Panc1 (cell line): Measurements from ENCODE around the gene MEI4. TPM values are rescaled to one million over a fixed set of nuclear protein-coding genes. Genes with fewer than 3 reads are reported as not detected.

ENCODE experiments used
- ATAC-seq: fragments of 200-7000 bp; cut with Tn5 transposase; 2 replicates; pipeline ENCODE4 v1.9.1; 2020; ENCODE audit warnings: mild to moderate bottlenecking, moderate library complexity
- BruUV-seq: library from RNA; stranded (reverse); fragments of 400-500 nt; replicated peaks from 2 replicates; lab custom pipeline; 2021; lab: Mats Ljungman, UMichigan
- CTCF ChIA-PET: fragments of 300-600 bp; sonication (Branson Sonifier 250); formaldehyde crosslinking; loops from one replicate; lab custom pipeline; 2022; ENCODE audit warnings: antibody characterized with exemption; lab: Charles Lee
- POLR2A ChIA-PET: fragments of 300-600 bp; sonication (Branson Sonifier 250); formaldehyde crosslinking; loops from one replicate; lab custom pipeline; 2022; ENCODE audit warnings: antibody characterized with exemption; lab: Charles Lee
- DNase-seq: peaks from one replicate; pipeline ENCODE4 v3.0.0-alpha.2; 2010; ENCODE audit warnings: low read depth, low spot score
- H3K27ac ChIP-seq: 2 replicates; pipeline ENCODE4 v1.5.1; 2011; ENCODE audit warnings: mild to moderate bottlenecking, low read length, inconsistent platforms
- H3K27me3 ChIP-seq: fragments of 200-500 bp; sonication (Bioruptor generic); 2 replicates; pipeline ENCODE4 v1.6.0; 2014; ENCODE audit warnings: low read length, inconsistent platforms; ENCODE audit not compliant: control insufficient read depth, insufficient read depth
- H3K36me3 ChIP-seq: fragments of 200-500 bp; sonication (Bioruptor generic); 2 replicates; pipeline ENCODE4 v1.5.1; 2014; ENCODE audit warnings: inconsistent platforms, mild to moderate bottlenecking, low read length, moderate library complexity; ENCODE audit not compliant: control insufficient read depth, insufficient read depth
- H3K4me1 ChIP-seq: 2 replicates; pipeline ENCODE4 v1.5.1; 2011; ENCODE audit warnings: inconsistent platforms, mild to moderate bottlenecking, low read length, moderate library complexity; ENCODE audit not compliant: control insufficient read depth, insufficient read depth
- H3K4me3 ChIP-seq, 2 experiments: 2 replicates each; pipeline ENCODE4 v1.5.1; 2011 to 2012; ENCODE audit warnings: low read depth in 2 of 2, low read length in 2 of 2, mild to moderate bottlenecking in 2 of 2, inconsistent platforms in 1 of 2, moderate library complexity in 1 of 2
- H3K9me3 ChIP-seq: fragments of 200-500 bp; sonication (Bioruptor generic); 2 replicates; pipeline ENCODE4 v1.5.1; 2014; ENCODE audit warnings: low read depth, mild to moderate bottlenecking, inconsistent platforms, low read length, moderate library complexity; ENCODE audit not compliant: control insufficient read depth, insufficient read depth
- POLR2AphosphoS5 ChIP-seq: IDR thresholded peaks from 2 replicates; pipeline ENCODE4 v1.6.1; 2012; ENCODE audit warnings: mild to moderate bottlenecking, low read depth, low read length, moderate library complexity
- SIN3A ChIP-seq: IDR thresholded peaks from 2 replicates; pipeline ENCODE4 v1.6.1; 2012; ENCODE audit warnings: low read depth, mild to moderate bottlenecking, low read length, moderate library complexity, borderline replicate concordance; ENCODE audit not compliant: insufficient read depth
- TCF7L2 ChIP-seq: IDR thresholded peaks from 2 replicates; pipeline ENCODE4 v1.6.1; 2011; ENCODE audit warnings: mild to moderate bottlenecking, low read depth, low read length, inconsistent platforms
- in situ Hi-C: cut with HindIII; loops from 2 replicates; pipeline ENCODE4 v1.10.0; 2016; ENCODE audit warnings: low sequenced_read_pairs, low pct_unique_long_range_greater_than_20kb
- intact Hi-C: fragments of 100-400 bp; cut with micrococcal nuclease; formaldehyde crosslinking; loops from one replicate; pipeline ENCODE4 v1.10.0; 2022; ENCODE audit not compliant: unreplicated experiment
- total RNA-seq: library from RNA; stranded (reverse); gene quantifications from one replicate; pipeline ENCODE4 v1.2.1, GENCODE V29; 2021; ENCODE audit not compliant: unreplicated experiment
- TF ChIP-seq, protein P1 (sequence below): fragments of 450-650 bp; IDR thresholded peaks from 2 replicates; pipeline ENCODE4 v1.5.1; 2017; ENCODE audit warnings: mild to moderate bottlenecking
- TF ChIP-seq, protein P2 (sequence below), 2 experiments: IDR thresholded peaks; 2 replicates each; pipeline ENCODE4 v1.6.1; 2011 to 2012; ENCODE audit warnings: low read depth in 2 of 2, control low read depth in 1 of 2, low read length in 1 of 2, mild to moderate bottlenecking in 1 of 2, moderate library complexity in 1 of 2; ENCODE audit not compliant: insufficient read depth in 1 of 2

The MEI4 gene
- total RNA-seq, 1 experiment from 2014 or later: 0.05 TPM

DNA sequence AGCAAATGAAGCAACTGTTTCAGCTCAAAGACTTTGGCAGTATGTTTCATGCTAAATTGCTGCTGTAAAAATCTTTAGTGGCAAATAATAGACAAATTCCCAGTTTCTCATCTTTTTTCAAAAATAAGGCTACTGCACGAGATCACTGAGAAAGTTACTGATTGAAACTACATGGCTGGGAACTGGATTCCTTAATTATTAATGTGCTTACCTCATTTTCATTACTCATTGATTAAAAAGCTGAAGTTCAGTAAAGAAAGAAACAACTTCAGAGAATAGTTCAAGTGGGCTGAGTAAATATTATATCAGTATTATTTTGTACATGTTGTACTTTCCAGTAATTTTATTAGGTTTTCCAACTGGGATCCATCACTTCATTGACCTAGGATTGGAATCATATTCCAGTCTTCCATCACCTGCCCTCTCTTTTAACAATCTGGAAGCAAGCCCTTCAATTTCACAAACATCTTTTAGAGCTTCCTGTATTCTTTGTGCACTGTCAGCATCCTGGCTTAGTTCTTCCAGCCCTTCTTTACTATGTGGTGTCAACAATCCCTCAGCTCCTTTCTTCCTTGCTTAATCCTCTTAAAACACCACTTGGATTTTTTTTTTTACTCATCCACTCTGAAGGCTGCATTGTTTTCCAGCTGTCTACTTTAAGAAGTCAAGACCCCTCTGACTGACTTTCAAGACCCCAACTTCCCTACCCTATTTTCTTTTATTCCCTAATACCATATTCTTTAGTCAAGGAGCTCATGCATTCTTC is 4.3 kb downstream of the MEI4 start:
- in situ Hi-C loops: no loop called here
- H3K4me1 ChIP-seq: peaks cover 3% of the 10 kb centered on the region; the same call in 1 of the 2 replicates
- H3K27me3 ChIP-seq: no peaks in the 10 kb centered on the region; the same call in 1 of the 2 replicates
- POLR2A ChIA-PET: no interaction called here
- no peak overlapping the region for H3K27ac ChIP-seq
- no peak overlapping the region for H3K4me3 ChIP-seq
- no peak for ATAC-seq
- DNase-seq: no peak
- CTCF ChIA-PET: interaction anchor here (0.7 kb wide), 1 partner anchor 12 kb away, joined by 3 read pairs; no protein-coding TSS in a partner anchor
- TF ChIP-seq, protein P1, sequence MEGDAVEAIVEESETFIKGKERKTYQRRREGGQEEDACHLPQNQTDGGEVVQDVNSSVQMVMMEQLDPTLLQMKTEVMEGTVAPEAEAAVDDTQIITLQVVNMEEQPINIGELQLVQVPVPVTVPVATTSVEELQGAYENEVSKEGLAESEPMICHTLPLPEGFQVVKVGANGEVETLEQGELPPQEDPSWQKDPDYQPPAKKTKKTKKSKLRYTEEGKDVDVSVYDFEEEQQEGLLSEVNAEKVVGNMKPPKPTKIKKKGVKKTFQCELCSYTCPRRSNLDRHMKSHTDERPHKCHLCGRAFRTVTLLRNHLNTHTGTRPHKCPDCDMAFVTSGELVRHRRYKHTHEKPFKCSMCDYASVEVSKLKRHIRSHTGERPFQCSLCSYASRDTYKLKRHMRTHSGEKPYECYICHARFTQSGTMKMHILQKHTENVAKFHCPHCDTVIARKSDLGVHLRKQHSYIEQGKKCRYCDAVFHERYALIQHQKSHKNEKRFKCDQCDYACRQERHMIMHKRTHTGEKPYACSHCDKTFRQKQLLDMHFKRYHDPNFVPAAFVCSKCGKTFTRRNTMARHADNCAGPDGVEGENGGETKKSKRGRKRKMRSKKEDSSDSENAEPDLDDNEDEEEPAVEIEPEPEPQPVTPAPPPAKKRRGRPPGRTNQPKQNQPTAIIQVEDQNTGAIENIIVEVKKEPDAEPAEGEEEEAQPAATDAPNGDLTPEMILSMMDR: no peak
- TF ChIP-seq, protein P2, sequence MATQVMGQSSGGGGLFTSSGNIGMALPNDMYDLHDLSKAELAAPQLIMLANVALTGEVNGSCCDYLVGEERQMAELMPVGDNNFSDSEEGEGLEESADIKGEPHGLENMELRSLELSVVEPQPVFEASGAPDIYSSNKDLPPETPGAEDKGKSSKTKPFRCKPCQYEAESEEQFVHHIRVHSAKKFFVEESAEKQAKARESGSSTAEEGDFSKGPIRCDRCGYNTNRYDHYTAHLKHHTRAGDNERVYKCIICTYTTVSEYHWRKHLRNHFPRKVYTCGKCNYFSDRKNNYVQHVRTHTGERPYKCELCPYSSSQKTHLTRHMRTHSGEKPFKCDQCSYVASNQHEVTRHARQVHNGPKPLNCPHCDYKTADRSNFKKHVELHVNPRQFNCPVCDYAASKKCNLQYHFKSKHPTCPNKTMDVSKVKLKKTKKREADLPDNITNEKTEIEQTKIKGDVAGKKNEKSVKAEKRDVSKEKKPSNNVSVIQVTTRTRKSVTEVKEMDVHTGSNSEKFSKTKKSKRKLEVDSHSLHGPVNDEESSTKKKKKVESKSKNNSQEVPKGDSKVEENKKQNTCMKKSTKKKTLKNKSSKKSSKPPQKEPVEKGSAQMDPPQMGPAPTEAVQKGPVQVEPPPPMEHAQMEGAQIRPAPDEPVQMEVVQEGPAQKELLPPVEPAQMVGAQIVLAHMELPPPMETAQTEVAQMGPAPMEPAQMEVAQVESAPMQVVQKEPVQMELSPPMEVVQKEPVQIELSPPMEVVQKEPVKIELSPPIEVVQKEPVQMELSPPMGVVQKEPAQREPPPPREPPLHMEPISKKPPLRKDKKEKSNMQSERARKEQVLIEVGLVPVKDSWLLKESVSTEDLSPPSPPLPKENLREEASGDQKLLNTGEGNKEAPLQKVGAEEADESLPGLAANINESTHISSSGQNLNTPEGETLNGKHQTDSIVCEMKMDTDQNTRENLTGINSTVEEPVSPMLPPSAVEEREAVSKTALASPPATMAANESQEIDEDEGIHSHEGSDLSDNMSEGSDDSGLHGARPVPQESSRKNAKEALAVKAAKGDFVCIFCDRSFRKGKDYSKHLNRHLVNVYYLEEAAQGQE (IDR thresholded peaks at IDR 0.05; ENCODE audit: insufficient read depth in 1 of 2, low read depth in 2 of 2, low read length in 1 of 2): no peak
- no peak for TF ChIP-seq POLR2AphosphoS5
- no peak for TF ChIP-seq TCF7L2
- no peak for TF ChIP-seq SIN3A
- intact Hi-C loops: no loop called here
- H3K9me3 ChIP-seq: no peaks in the 10 kb centered on the region
- H3K36me3 ChIP-seq: no peaks in the 10 kb centered on the region
- no TSS peak for BruUV-seq

DNA sequence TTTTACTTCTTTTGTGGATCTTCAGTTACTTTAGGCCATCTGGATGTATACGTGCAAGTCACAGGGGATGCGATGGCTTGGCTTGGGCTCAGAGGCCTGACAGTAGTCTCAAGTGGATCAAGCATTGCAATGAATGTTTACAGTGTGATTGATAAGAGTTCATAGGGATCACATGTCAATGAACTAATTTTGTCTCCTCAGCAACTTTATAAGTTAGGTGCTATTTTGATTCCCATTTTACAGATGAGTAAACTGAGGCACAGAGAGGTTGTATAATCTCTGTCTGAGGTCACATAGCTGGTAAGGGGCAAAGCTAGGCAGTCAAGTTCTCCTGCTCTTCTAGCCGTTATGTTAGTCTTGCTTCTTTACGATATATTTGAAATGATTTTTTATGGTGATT is 13.5 kb downstream of the MEI4 start:
- Histone ChIP-seq H3K36me3 (no peaks in the 10 kb centered on the region), H3K4me3 (no peak overlapping the region), H3K27me3 (no peaks in the 10 kb centered on the region), H3K4me1 (no peaks in the 10 kb centered on the region), H3K9me3 (no peaks in the 10 kb centered on the region), H3K27ac (no peak overlapping the region)
- BruUV-seq: no TSS peak
- intact Hi-C loops: no loop called here
- ATAC-seq (no peak), DNase-seq (no peak)
- in situ Hi-C loops: no loop called here
- TF ChIP-seq, protein P2 (IDR thresholded peaks at IDR 0.05; ENCODE audit: insufficient read depth in 1 of 2, low read depth in 2 of 2, low read length in 1 of 2): no peak
- TF ChIP-seq POLR2AphosphoS5: no peak
- no peak for TF ChIP-seq SIN3A
- TF ChIP-seq, protein P1: no peak
- no peak for TF ChIP-seq TCF7L2
- ChIA-PET CTCF (no interaction called here), POLR2A (no interaction called here)
